A549 (cell line): ENCODE data around the gene ARPC2. TPM values are rescaled to one million over a fixed set of nuclear protein-coding genes. Genes with fewer than 3 reads are reported as not detected.

Experiments
- ATAC-seq, 2 experiments: fragments of 200-7000 bp in 1 of 2; fragments of >200 bp in 1 of 2; cut with Nextera tagmentation in 1 of 2; cut with Tn5 transposase in 1 of 2; 3 replicates each; pipeline versions ENCODE4 v1.8.0 to v1.9.1; 2018 to 2020; ENCODE audit warnings: mild to moderate bottlenecking in 1 of 2, moderate library complexity in 1 of 2
- CTCF ChIA-PET: fragments of 300-600 bp; sonication (Branson Sonifier 250); formaldehyde crosslinking; extraction: SDS; loops from one replicate; lab custom pipeline; 2021; ENCODE audit warnings: antibody characterized with exemption, inconsistent platforms; lab: Yijun Ruan, JAX
- POLR2A ChIA-PET: fragments of 350-600 bp; formaldehyde crosslinking; extraction: SDS; loops from one replicate; lab custom pipeline; 2021; ENCODE audit warnings: antibody characterized with exemption, inconsistent platforms; lab: Yijun Ruan, JAX
- DNase-seq, 2 experiments: peaks; one replicate each; pipeline versions ENCODE4 v3.0.0 to v3.0.0-alpha.2; 2011 to 2016; ENCODE audit warnings: low read depth in 1 of 2, low spot score in 1 of 2
- FAIRE-seq: peaks from 2 replicates; lab custom pipeline; 2011; peaks lifted over from hg19 to GRCh38; lab: Jason Lieb, UNC
- H3K27ac ChIP-seq, 2 experiments: fragments of >200 bp; sonication (Bioruptor Twin); formaldehyde crosslinking; 3 replicates each; pipeline ENCODE4 v1.5.1; 2016 to 2017
- H3K4me1 ChIP-seq: fragments of >200 bp; sonication (Bioruptor Twin); formaldehyde crosslinking; 3 replicates; pipeline ENCODE4 v1.6.1; 2016
- H3K4me2 ChIP-seq: fragments of >200 bp; sonication (Bioruptor Twin); formaldehyde crosslinking; 3 replicates; pipeline ENCODE4 v1.6.1; 2016
- H3K4me3 ChIP-seq: fragments of >200 bp; sonication (Bioruptor Twin); formaldehyde crosslinking; 3 replicates; pipeline ENCODE4 v1.5.1; 2016
- H3K9me3 ChIP-seq: fragments of >200 bp; sonication (Bioruptor Twin); formaldehyde crosslinking; 3 replicates; pipeline ENCODE4 v1.6.1; 2016
- BHLHE40 ChIP-seq: IDR thresholded peaks from 2 replicates; pipeline ENCODE4 v1.6.1; 2012; ENCODE audit warnings: low read depth, low read length, inconsistent platforms
- CBX2 ChIP-seq: fragments of 200-600 bp; sonication (generic); IDR thresholded peaks from 2 replicates; pipeline ENCODE4 v1.6.1; 2016; ENCODE audit warnings: low read depth, mild to moderate bottlenecking, borderline replicate concordance
- CBX8 ChIP-seq: fragments of 200-600 bp; sonication (generic); IDR thresholded peaks from 2 replicates; pipeline ENCODE4 v1.6.1; 2016
- CHD2 ChIP-seq: fragments of 150-350 bp; IDR thresholded peaks from 2 replicates; pipeline ENCODE4 v1.6.1; 2014; ENCODE audit warnings: low read length; ENCODE audit not compliant: partially characterized antibody
- E2F6 ChIP-seq: IDR thresholded peaks from 2 replicates; pipeline ENCODE4 v1.6.1; 2012; ENCODE audit warnings: low read depth, borderline replicate concordance
- EHF ChIP-seq: fragments of 250-450 bp; sonication (Bioruptor Pico); IDR thresholded peaks from 2 replicates; pipeline ENCODE4 v1.5.0; 2020; ENCODE audit warnings: mild to moderate bottlenecking
- ELK1 ChIP-seq: fragments of 150-350 bp; IDR thresholded peaks from 2 replicates; pipeline ENCODE4 v1.6.1; 2014; ENCODE audit warnings: low read depth, mild to moderate bottlenecking, low read length
- ESRRA ChIP-seq: fragments of 150-350 bp; IDR thresholded peaks from 2 replicates; pipeline ENCODE4 v1.6.1; 2014; ENCODE audit warnings: mild to moderate bottlenecking, low read length, borderline replicate concordance
- FOSB ChIP-seq: fragments of 250-450 bp; sonication (Bioruptor Pico); IDR thresholded peaks from 2 replicates; pipeline ENCODE4 v1.5.0; 2020; ENCODE audit warnings: mild to moderate bottlenecking, moderate library complexity
- FOSL2 ChIP-seq, 2 experiments: fragments of 450-650 bp in 1 of 2; fragments of >200 bp in 1 of 2; sonication (Bioruptor Twin) in 1 of 2; formaldehyde crosslinking; IDR thresholded peaks; 2 replicates each; pipeline versions ENCODE4 v1.5.0 to v1.6.1; 2016 to 2020; ENCODE audit warnings: mild to moderate bottlenecking in 1 of 2, moderate library complexity in 1 of 2
- GATA3 ChIP-seq: IDR thresholded peaks from 2 replicates; pipeline ENCODE4 v1.6.1; 2012; ENCODE audit warnings: borderline replicate concordance
- HOXA7 ChIP-seq: fragments of 250-450 bp; sonication (Bioruptor Pico); IDR thresholded peaks from 2 replicates; pipeline ENCODE4 v1.5.0; 2020; ENCODE audit warnings: mild to moderate bottlenecking, moderate library complexity
- HOXB13 ChIP-seq: fragments of 250-450 bp; sonication (Bioruptor Pico); IDR thresholded peaks from 2 replicates; pipeline ENCODE4 v1.5.0; 2020; ENCODE audit warnings: low read depth, mild to moderate bottlenecking, moderate library complexity
- KDM1A ChIP-seq: fragments of 200-600 bp; sonication (generic); IDR thresholded peaks from 2 replicates; pipeline ENCODE4 v1.6.1; 2016; ENCODE audit warnings: low read depth, mild to moderate bottlenecking
- KDM5A ChIP-seq: fragments of 200-600 bp; sonication (generic); IDR thresholded peaks from 2 replicates; pipeline ENCODE4 v1.6.1; 2016; ENCODE audit warnings: antibody characterized with exemption, mild to moderate bottlenecking
- MAZ ChIP-seq: fragments of 150-350 bp; IDR thresholded peaks from 2 replicates; pipeline ENCODE4 v1.6.1; 2014; ENCODE audit warnings: antibody characterized with exemption, low read depth, low read length, borderline replicate concordance
- NFE2L2 ChIP-seq: fragments of 150-350 bp; conservative IDR thresholded peaks from 2 replicates; pipeline ENCODE4 v1.6.1; 2014; ENCODE audit warnings: low read length
- NPAS2 ChIP-seq: fragments of 250-450 bp; sonication (Bioruptor Pico); IDR thresholded peaks from 2 replicates; pipeline ENCODE4 v1.8.0; 2022; ENCODE audit warnings: mild to moderate bottlenecking, moderate library complexity, borderline replicate concordance
- POLR2A ChIP-seq: IDR thresholded peaks from 2 replicates; pipeline ENCODE4 v1.6.1; 2012; ENCODE audit warnings: mild to moderate bottlenecking, low read length
- RFX5 ChIP-seq: fragments of 450-650 bp; IDR thresholded peaks from 2 replicates; pipeline ENCODE4 v1.7.1; 2014; ENCODE audit warnings: antibody characterized with exemption, mild to moderate bottlenecking, moderate library complexity
- RNF2 ChIP-seq: fragments of 200-600 bp; sonication (generic); IDR thresholded peaks from 2 replicates; pipeline ENCODE4 v1.6.1; 2016; ENCODE audit warnings: low read depth, mild to moderate bottlenecking, antibody characterized with exemption, moderate library complexity, borderline replicate concordance
- USF2 ChIP-seq: fragments of 450-650 bp; IDR thresholded peaks from 2 replicates; pipeline ENCODE4 v1.6.1; 2014; ENCODE audit warnings: antibody characterized with exemption
- ZC3H11A ChIP-seq: fragments of 450-650 bp; IDR thresholded peaks from 2 replicates; pipeline ENCODE4 v1.6.1; 2014; ENCODE audit warnings: antibody characterized with exemption, mild to moderate bottlenecking
- ZFP36 ChIP-seq: fragments of 450-650 bp; IDR thresholded peaks from 2 replicates; pipeline ENCODE4 v1.6.1; 2014; ENCODE audit warnings: borderline replicate concordance; ENCODE audit not compliant: partially characterized antibody
- ZSCAN20 ChIP-seq: fragments of 250-450 bp; sonication (Bioruptor Pico); IDR thresholded peaks from 2 replicates; pipeline ENCODE4 v1.8.0; 2022; ENCODE audit warnings: mild to moderate bottlenecking, moderate library complexity
- whole genome bisulfite sequencing: methylation state at CpG from one replicate; pipeline ENCODE4 v1.1.6; 2017; ENCODE audit errors: missing lambda C conversion rate; 5-methylcytosine and 5-hydroxymethylcytosine counted together
- polyA plus RNA-seq, 4 experiments: library from polyadenylated mRNA; depleted of rRNA in 3 of 4; stranded (reverse); fragments of >200 nt; fragmentation: RNase III in 1 of 4; extraction: RNeasy Plus Mini Kit Qiagen cat#74134 plus additional on column Dnase treatment in 1 of 4; gene quantifications; 2 replicates in 3 of 4; 3 replicates in 1 of 4; pipeline ENCODE4 v1.2.3, GENCODE V29; 2011 to 2017

ARPC2 gene
- polyA plus RNA-seq, 2 of the 4 experiments (the other 2 are of a cell fraction) = 263 to 374 TPM

- no peak overlapping the region for H3K4me3 ChIP-seq
- peaks cover 31% of the 10 kb centered on the region for H3K4me1 ChIP-seq
- H3K27ac ChIP-seq = no peak overlapping the region
- FAIRE-seq = no peak
- no peak for TF ChIP-seq NFE2L2
- TF ChIP-seq NPAS2 (CRISPR knock-in tag) = no peak
- TF ChIP-seq CHD2 = no peak
- no peak for TF ChIP-seq HOXB13
- TF ChIP-seq RFX5 = no peak
- no peak for TF ChIP-seq ZFP36
- no peak for TF ChIP-seq FOSB (CRISPR knock-in tag)
- no peak for TF ChIP-seq POLR2A
- TF ChIP-seq USF2 = no peak
- TF ChIP-seq GATA3 = no peak
- DNase-seq = no peak
- ATAC-seq = no peak
- 87% methylated on average over 5 of the region's 5 CpGs for WGBS
- no peak overlapping the region for H3K4me2 ChIP-seq
- ChIA-PET CTCF (interaction anchor here (1.2 to 3.5 kb wide), 5 partner anchors 10 to 102 kb away, joined by 3 to 19 read pairs (median 4); partner anchors contain the start of gene CATIP), POLR2A (no interaction called here)
- H3K9me3 ChIP-seq = no peaks in the 10 kb centered on the region
These were observed 77.5 kb downstream of the ARPC2 start for GRCh38 chr2:218294430-218295022.

GRCh38 chr2:218295029-218295428 is 78.0 kb downstream of the ARPC2 start:
- Histone ChIP-seq H3K4me1 (peaks cover 26% of the 10 kb centered on the region), H3K4me2 (no peak overlapping the region), H3K9me3 (no peaks in the 10 kb centered on the region), H3K4me3 (no peak overlapping the region), H3K27ac (no peak overlapping the region)
- ATAC-seq (no peak), DNase-seq (no peak), FAIRE-seq (no peak)
- TF ChIP-seq EHF (CRISPR knock-in tag) = no peak
- TF ChIP-seq CBX8 = no peak
- no peak for TF ChIP-seq ZSCAN20 (CRISPR knock-in tag)
- no peak for TF ChIP-seq FOSB (CRISPR knock-in tag)
- 84% methylated on average over 7 of the region's 7 CpGs for WGBS
- ChIA-PET CTCF (interaction anchor here (0.8 to 3.5 kb wide), 7 partner anchors 8 to 762 kb away, joined by 3 to 19 read pairs (median 4); partner anchors contain the start of gene CATIP), POLR2A (no interaction called here)

GRCh38 chr2:218296200-218296599 is 79.2 kb downstream of the ARPC2 start:
- FAIRE-seq = no peak
- H3K4me1 ChIP-seq = peaks cover 14% of the 10 kb centered on the region
- 89% methylated on average over 1 of the region's 1 CpG for WGBS
- CTCF ChIA-PET = interaction anchor here (0.7 to 3.5 kb wide), 6 partner anchors 9 to 170 kb away, joined by 3 to 19 read pairs (median 4); partner anchors contain the start of gene CATIP
- POLR2A ChIA-PET = no interaction called here
- no peak for ATAC-seq
- H3K4me2 ChIP-seq = no peak overlapping the region
- H3K27ac ChIP-seq = no peak overlapping the region
- TF ChIP-seq BHLHE40 = no peak
- no peak for TF ChIP-seq HOXA7 (CRISPR knock-in tag)
- TF ChIP-seq CHD2 = no peak
- TF ChIP-seq ZC3H11A = no peak
- TF ChIP-seq RNF2 = no peak
- TF ChIP-seq E2F6 = no peak
- TF ChIP-seq ESRRA = no peak
- no peak for TF ChIP-seq MAZ
- TF ChIP-seq ELK1 = no peak
- no peak for TF ChIP-seq KDM5A
- TF ChIP-seq KDM1A = no peak
- no peak for TF ChIP-seq CBX2
- TF ChIP-seq FOSL2 (IDR thresholded peaks at IDR 0.05) = no peak
- no peak for TF ChIP-seq FOSL2 (CRISPR knock-in tag; IDR thresholded peaks at IDR 0.05)
- no peak for TF ChIP-seq HOXB13
- TF ChIP-seq, all 56 proteins: peak for 0
- H3K9me3 ChIP-seq = no peaks in the 10 kb centered on the region
- DNase-seq = no peak
- H3K4me3 ChIP-seq = no peak overlapping the region
